Activated T-cell treated with anti-CD3 and anti-CD28 coated beads for 48 hours (primary cell): ENCODE measurements around the gene C1QTNF8.

ENCODE experiments used
- DNase-seq: peaks from one replicate; pipeline ENCODE4 v3.0.0-alpha.2; 2020; ENCODE audit warnings: low read depth

Gene C1QTNF8

GRCh38 chr16:1077877-1078578, 18.0 kb downstream of the C1QTNF8 start:
- DNase-seq = no peak

GRCh38 chr16:1076801-1077576, 19.1 kb downstream of the C1QTNF8 start:
- DNase-seq = no peak

- no peak for DNase-seq
These were observed 20.5 kb downstream of the C1QTNF8 start for GRCh38 chr16:1075546-1075945.

GRCh38 chr16:1074379-1074649, 21.7 kb downstream of the C1QTNF8 start:
- no peak for DNase-seq

- DNase-seq = no peak
These were observed 22.3 kb downstream of the C1QTNF8 start for GRCh38 chr16:1073566-1074378.

- no peak for DNase-seq
These were observed 22.8 kb downstream of the C1QTNF8 start for GRCh38 chr16:1073262-1073558.

- DNase-seq = no peak
These were observed 23.4 kb downstream of the C1QTNF8 start, which contains the start of gene SSTR5 for GRCh38 chr16:1072526-1073261. TSS of gene SSTR5 (plus strand) at chr16:1072747. CDS start at chr16:1078869, 6,122 bp downstream.

GRCh38 chr16:1071561-1072225, 24.4 kb downstream of the C1QTNF8 start:
- DNase-seq = no peak

- DNase-seq = no peak
These were observed 25.1 kb downstream of the C1QTNF8 start for GRCh38 chr16:1070864-1071408.

- DNase-seq = no peak
These were observed 25.8 kb downstream of the C1QTNF8 start for GRCh38 chr16:1070084-1070863.

GRCh38 chr16:1069154-1069553, 26.9 kb downstream of the C1QTNF8 start:
- DNase-seq = peak; percentile 30

GRCh38 chr16:1068451-1068850, 27.6 kb downstream of the C1QTNF8 start:
- no peak for DNase-seq

GRCh38 chr16:1067629-1068028, 28.4 kb downstream of the C1QTNF8 start:
- DNase-seq = no peak

GRCh38 chr16:1066584-1067172, 29.4 kb downstream of the C1QTNF8 start:
- DNase-seq = no peak

- DNase-seq = no peak
These were observed 30.4 kb downstream of the C1QTNF8 start for GRCh38 chr16:1065469-1066128.

GRCh38 chr16:1063728-1064127, 32.3 kb downstream of the C1QTNF8 start:
- no peak for DNase-seq

GRCh38 chr16:1062895-1063294, 33.1 kb downstream of the C1QTNF8 start:
- DNase-seq = no peak

- no peak for DNase-seq
These were observed 34.1 kb downstream of the C1QTNF8 start for GRCh38 chr16:1061769-1062505.
